ENCODE measurements around the gene MSH4. TPM values are rescaled to one million over a fixed set of nuclear protein-coding genes. Genes with fewer than 3 reads are reported as not detected.

The MSH4 gene
- total RNA-seq (2022; extraction: Qiagen RNA extraction) = 0.02 TPM in 2 of 5 replicates, not detected in the others

GRCh38 chr1:75796376-75797272 is at the start of gene MSH4:
Gene MSH4 (plus strand): TSS chr1:75796882. CDS start chr1:75796986, 104 bp downstream.

GRCh38 chr1:75785983-75786853 is 10.5 kb upstream of the MSH4 start, which contains the start of gene RABGGTB:
Gene RABGGTB (plus strand): TSS chr1:75786256. CDS start chr1:75786272, 16 bp downstream.

GRCh38 chr1:75932304-75932703 is 135.6 kb downstream of the MSH4 start, which contains the start of gene ASB17:
Gene ASB17 (minus strand): TSS chr1:75932404. CDS start chr1:75932291, 113 bp downstream.

Other genes starting within 250 kb of the MSH4 start
- gene SLC44A5, start 185.8 kb upstream of the MSH4 start, total RNA-seq (2022; extraction: Qiagen RNA extraction) = 0.03 to 0.05 TPM (median 0.04 TPM) in 4 of 5 replicates, not detected in the other
- gene ACADM, start 72.2 kb upstream of the MSH4 start, total RNA-seq (2022; extraction: Qiagen RNA extraction) = 25.8 to 43.6 TPM (median 27.2 TPM) in 5 replicates
- gene RABGGTB, start 10.6 kb upstream of the MSH4 start, total RNA-seq (2022; extraction: Qiagen RNA extraction) = 57.4 to 73.8 TPM (median 59.1 TPM) in 5 replicates
- not detected in 5 replicates for gene ASB17, start 135.5 kb downstream of the MSH4 start, total RNA-seq (2022; extraction: Qiagen RNA extraction)

All from A549 treated with AZD2906 at 1 μM for 4 hours (cell line).